ENCODE measurements around the gene CDC42BPA.

DNA sequence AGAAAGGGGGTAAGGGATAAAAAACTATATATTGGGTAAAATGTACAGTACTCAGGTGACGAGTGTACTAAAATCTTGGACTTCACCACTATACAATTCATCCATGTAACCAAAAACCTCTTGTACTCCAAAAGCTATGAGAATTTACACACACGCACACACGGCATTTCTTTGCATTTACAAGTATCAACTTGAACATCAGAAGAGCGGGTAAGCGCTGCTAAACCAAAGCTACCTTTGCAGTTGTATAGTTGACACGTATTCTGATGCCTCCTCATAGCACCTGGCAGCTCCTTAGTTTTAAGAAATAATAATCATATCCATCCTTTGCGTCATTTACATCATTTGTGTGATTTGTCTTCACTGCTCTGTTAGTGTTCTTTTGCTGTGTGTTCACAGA lies 17.6 kb downstream of the CDC42BPA start:
- TF ChIP-seq EZH2 (IDR thresholded peaks at IDR 0.05; ENCODE audit: low read length, missing control alignments): no peak
- TF ChIP-seq, protein P1, sequence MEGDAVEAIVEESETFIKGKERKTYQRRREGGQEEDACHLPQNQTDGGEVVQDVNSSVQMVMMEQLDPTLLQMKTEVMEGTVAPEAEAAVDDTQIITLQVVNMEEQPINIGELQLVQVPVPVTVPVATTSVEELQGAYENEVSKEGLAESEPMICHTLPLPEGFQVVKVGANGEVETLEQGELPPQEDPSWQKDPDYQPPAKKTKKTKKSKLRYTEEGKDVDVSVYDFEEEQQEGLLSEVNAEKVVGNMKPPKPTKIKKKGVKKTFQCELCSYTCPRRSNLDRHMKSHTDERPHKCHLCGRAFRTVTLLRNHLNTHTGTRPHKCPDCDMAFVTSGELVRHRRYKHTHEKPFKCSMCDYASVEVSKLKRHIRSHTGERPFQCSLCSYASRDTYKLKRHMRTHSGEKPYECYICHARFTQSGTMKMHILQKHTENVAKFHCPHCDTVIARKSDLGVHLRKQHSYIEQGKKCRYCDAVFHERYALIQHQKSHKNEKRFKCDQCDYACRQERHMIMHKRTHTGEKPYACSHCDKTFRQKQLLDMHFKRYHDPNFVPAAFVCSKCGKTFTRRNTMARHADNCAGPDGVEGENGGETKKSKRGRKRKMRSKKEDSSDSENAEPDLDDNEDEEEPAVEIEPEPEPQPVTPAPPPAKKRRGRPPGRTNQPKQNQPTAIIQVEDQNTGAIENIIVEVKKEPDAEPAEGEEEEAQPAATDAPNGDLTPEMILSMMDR (conservative IDR thresholded peaks at IDR 0.05 in 1 of 2, IDR thresholded peaks at IDR 0.05 in 1 of 2; ENCODE audit: low read depth in 1 of 2, low read length in 2 of 2): no peak
